Large intestine (tissue), 3 donors: Measurements from ENCODE around the gene INSIG2. TPM values are rescaled to one million over a fixed set of nuclear protein-coding genes. Genes with fewer than 3 reads are reported as not detected.
A peak's percentile ranks its signal among the peaks of the same experiment; 100 is the strongest.

ENCODE experiments used
- DNase-seq, 2 donors: peaks; one replicate each; pipeline versions ENCODE4 v3.0.0 to v3.0.0-alpha.2; 2013
- H3K27ac ChIP-seq: one replicate; pipeline ENCODE4 v1.5.1; 2013; ENCODE audit warnings: low read length
- H3K27me3 ChIP-seq: 2 replicates; pipeline ENCODE4 v1.6.1; 2013; ENCODE audit warnings: low read length; ENCODE audit not compliant: control insufficient read depth, insufficient read depth
- H3K36me3 ChIP-seq: 2 replicates; pipeline ENCODE4 v1.6.1; 2013; ENCODE audit warnings: low read length; ENCODE audit not compliant: control insufficient read depth, insufficient read depth
- H3K4me1 ChIP-seq: one replicate; pipeline ENCODE4 v1.6.1; 2013; ENCODE audit warnings: low read length; ENCODE audit not compliant: control insufficient read depth, insufficient read depth
- H3K4me3 ChIP-seq: one replicate; pipeline ENCODE4 v1.5.1; 2013; ENCODE audit warnings: low read length
- H3K9me3 ChIP-seq: one replicate; pipeline ENCODE4 v1.6.1; 2013; ENCODE audit warnings: mild to moderate bottlenecking, low read depth, low read length, moderate library complexity; ENCODE audit not compliant: control insufficient read depth
- WGBS: methylation state at CpG from one replicate; pipeline ENCODE4 v1.1.5; 2013; ENCODE audit warnings: low lambda C conversion rate; ENCODE audit not compliant: insufficient coverage; 5-methylcytosine and 5-hydroxymethylcytosine counted together
- polyA plus RNA-seq: library from polyadenylated mRNA; unstranded; fragments of 120-200 nt; gene quantifications from one replicate; pipeline ENCODE4 v1.2.1, GENCODE V29; 2013

INSIG2 gene
- polyA plus RNA-seq, 1 donor = 30.0 TPM

DNA sequence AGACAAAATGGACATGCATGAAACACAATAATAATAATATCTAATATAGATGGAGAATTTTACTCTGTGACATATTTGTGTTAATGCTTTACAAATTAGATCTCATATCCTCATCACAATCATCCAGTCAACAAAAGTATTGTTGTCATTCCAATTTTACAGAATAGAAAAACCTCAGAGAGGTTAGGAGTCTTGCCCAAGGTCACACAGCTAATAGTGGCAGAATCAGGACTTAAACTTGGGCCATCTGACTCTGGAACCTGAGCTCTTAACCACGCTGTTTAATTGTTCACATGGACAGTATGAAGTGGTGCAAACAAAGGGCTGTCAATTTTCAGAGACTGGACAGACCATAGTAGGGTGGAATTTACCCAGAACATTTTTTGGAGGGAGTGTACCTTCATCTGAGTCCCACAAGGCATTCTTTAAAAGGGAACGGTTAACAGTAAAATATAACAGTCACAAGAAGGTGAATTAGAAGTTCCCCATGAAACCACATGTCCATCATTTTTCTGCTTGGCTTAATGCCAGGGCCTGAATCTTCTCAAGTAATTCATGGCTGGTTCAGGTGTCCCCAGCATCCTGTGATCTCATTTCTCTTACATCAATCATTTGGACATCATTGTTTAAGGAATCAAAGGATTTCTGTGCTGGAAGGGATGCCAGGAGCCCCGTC is 39.0 kb upstream of the INSIG2 start:
- Histone ChIP-seq H3K36me3 (no peaks in the 10 kb centered on the region), H3K27ac (no peak overlapping the region), H3K9me3 (no peaks in the 10 kb centered on the region), H3K4me3 (no peak overlapping the region), H3K27me3 (peaks cover 5% of the 10 kb centered on the region), H3K4me1 (no peaks in the 10 kb centered on the region)
- no peak for DNase-seq
- WGBS = 67% methylated on average over 1 of the region's 3 CpGs

DNA sequence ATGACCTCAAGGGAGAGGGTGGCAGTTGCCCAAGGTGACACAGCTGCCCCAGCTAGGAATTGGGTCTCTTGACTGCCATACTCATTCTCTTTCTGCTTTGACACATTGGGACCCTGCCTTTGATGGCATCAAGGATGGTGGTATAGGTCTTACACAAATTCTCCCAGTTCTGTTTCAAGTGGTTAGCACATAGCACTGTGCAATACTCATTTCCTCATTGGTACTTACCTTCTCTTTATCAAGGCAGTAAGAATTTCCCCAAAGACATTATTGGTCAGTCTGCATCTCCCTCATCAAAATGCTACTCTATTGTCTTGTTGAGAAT is 38.5 kb upstream of the INSIG2 start:
- H3K36me3 ChIP-seq = no peaks in the 10 kb centered on the region
- peaks cover 2% of the 10 kb centered on the region for H3K27me3 ChIP-seq
- no peak overlapping the region for H3K4me3 ChIP-seq
- no peaks in the 10 kb centered on the region for H3K4me1 ChIP-seq
- H3K9me3 ChIP-seq = no peaks in the 10 kb centered on the region
- no peak for DNase-seq
- no peak overlapping the region for H3K27ac ChIP-seq

DNA sequence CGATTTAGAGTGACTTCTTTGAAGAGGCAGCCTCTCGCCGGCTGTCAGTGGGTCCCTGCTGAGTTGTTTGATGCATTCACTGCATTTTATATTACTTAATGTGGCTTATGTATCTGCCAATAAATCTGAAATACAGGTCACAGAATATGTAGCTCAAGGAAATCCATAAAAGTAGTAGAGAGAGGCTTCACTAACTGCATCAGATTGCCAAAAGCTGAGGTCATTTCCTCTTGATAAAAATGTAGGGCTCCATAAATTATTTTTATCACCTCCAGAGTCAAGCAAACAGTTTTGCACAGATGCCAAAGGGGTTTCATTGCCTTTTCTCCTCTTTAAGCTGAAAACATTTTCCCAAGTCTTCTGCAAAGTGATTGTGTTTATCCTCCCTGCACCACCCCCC is 37.9 kb upstream of the INSIG2 start:
- Histone ChIP-seq H3K9me3 (no peaks in the 10 kb centered on the region), H3K27ac (no peak overlapping the region), H3K27me3 (peaks cover 2% of the 10 kb centered on the region), H3K4me1 (no peaks in the 10 kb centered on the region), H3K36me3 (no peaks in the 10 kb centered on the region), H3K4me3 (no peak overlapping the region)
- no peak for DNase-seq
- WGBS = 50% methylated on average over 1 of the region's 3 CpGs

DNA sequence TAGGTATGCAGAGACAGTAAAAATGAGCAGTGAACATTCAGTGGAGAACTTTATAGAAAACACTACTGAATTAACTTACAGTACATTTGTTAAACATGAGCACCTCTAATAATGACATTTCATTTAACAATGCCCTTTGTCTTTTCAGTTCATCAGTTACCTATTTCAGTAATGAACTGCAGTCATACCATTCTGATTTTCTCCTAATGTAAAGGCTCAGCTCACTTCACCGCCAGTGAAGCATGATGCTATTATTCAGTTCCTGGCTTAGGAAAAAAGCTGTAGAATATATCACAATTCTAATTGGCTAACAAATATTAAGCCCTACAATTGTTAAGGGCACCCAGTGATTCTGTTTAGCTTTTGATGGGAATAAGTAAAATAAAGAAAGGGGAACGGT is 37.3 kb upstream of the INSIG2 start:
- Histone ChIP-seq H3K4me3 (no peak overlapping the region), H3K4me1 (peaks cover 3% of the 10 kb centered on the region), H3K27ac (no peak overlapping the region), H3K36me3 (no peaks in the 10 kb centered on the region), H3K9me3 (no peaks in the 10 kb centered on the region), H3K27me3 (no peaks in the 10 kb centered on the region)
- DNase-seq = no peak
- 79% methylated on average over 2 of the region's 2 CpGs for WGBS

DNA sequence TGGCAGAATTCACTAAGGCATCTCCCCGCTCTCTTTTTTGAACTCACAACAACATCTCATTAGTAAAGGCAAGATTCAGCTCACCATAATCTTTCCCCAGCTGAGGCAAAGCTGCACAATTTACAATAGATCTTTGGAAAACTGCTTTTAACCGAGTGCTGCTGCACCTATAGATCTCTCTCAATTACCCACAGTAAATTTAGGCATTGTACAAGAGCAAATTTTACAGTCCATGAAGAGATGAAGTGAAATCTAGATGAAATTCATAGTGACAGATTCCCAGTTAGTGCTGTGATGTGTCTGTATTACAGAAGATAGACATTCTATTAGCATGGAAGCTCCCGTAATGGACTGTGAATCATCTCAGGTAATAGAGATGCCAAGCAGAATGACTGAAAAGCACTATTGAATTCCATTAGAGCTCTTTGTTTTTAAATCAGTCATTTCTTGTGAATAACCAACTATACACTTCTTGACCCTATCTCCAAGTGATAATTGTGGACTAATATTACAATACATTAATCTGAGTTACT is 36.4 kb upstream of the INSIG2 start:
- no peaks in the 10 kb centered on the region for H3K36me3 ChIP-seq
- DNase-seq = no peak
- no peaks in the 10 kb centered on the region for H3K27me3 ChIP-seq
- peaks cover 4% of the 10 kb centered on the region for H3K4me1 ChIP-seq
- no peaks in the 10 kb centered on the region for H3K9me3 ChIP-seq
- H3K27ac ChIP-seq = no peak overlapping the region
- no peak overlapping the region for H3K4me3 ChIP-seq
- 100% methylated on average over 2 of the region's 3 CpGs for WGBS

DNA sequence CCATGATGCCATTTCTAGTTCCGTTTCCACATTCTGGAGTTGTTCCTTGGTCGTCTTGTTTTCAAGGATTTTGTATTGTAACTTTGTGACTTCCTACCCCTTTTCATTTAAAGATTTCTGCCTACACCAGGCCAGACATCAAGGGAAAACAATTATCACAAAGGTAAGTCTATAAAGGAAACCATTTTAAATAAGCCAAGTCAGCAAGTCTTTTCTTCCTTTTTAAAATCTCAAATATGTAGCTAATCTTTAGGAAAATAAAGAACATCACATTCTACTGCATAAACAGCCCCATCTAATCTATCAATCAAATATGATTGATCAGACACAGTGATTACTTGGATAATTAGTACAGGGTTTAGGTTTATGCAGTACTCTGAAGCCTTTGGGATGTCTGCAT is 35.8 kb upstream of the INSIG2 start:
- Histone ChIP-seq H3K27me3 (no peaks in the 10 kb centered on the region), H3K4me1 (peaks cover 4% of the 10 kb centered on the region), H3K9me3 (no peaks in the 10 kb centered on the region), H3K27ac (no peak overlapping the region), H3K4me3 (no peak overlapping the region), H3K36me3 (no peaks in the 10 kb centered on the region)
- DNase-seq = no peak
- no CpG with 5 or more reads among the region's 2 CpGs for WGBS

DNA sequence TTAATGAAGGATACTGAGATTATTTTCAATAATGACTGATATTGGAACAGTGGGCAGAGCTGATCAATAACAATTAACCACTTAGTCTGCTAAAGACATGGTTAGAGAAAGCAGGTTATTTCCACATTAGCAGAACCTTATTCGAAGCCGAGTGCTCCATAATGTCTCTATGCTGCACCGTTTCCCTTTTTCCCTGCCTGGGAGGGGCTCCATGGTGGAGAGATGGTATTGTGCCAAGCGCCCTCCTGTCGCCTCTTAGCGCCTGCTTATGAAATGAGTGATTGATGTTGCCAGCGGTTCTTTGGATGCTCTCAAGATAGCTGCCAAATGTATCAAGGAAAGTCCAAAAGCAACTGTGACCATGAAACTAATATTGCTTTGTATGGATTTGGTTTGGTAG is 34.6 kb upstream of the INSIG2 start:
- no peak overlapping the region for H3K4me3 ChIP-seq
- no peak for DNase-seq
- H3K9me3 ChIP-seq = no peaks in the 10 kb centered on the region
- WGBS = no CpG with 5 or more reads among the region's 7 CpGs
- peaks cover 4% of the 10 kb centered on the region for H3K4me1 ChIP-seq
- H3K27me3 ChIP-seq = no peaks in the 10 kb centered on the region
- no peaks in the 10 kb centered on the region for H3K36me3 ChIP-seq
- H3K27ac ChIP-seq = no peak overlapping the region

DNA sequence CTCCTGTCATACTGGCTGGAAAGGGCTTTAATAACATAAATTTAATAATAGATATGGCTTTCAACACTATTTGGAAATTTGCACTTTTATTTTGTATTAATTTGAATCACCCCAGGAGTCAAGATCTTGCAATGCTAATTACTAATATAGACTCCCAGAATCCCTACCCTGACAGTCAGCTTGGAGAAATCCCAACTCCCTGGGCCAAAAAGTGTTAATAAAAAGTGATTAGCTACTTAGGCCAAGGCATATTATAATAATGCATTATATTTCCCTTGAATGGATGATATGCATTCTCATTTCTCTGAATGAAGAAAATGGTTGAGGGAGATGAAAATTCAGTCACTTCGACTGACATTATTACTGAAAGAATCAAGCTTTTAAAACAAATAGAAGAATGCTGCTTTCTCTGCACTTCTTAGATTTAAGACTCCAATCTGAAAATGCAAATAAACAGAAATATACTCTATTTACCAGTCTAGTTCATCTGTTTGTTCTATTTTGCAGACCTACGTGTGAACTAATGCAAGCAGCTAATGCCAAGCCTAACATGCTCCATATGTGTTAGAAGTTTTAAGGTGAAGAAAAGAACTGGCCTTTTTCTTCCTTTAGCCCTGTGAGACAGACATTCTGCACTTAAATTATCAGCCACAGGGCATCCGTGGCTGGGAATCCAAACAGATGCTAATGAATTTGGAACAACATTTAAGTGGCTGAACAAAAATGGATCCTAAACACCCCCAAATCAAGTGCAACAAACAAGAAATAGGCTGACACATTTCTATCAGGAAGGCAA is 33.9 kb upstream of the INSIG2 start:
- H3K27ac ChIP-seq = no peak overlapping the region
- H3K4me1 ChIP-seq = peaks cover 4% of the 10 kb centered on the region
- H3K27me3 ChIP-seq = no peaks in the 10 kb centered on the region
- H3K9me3 ChIP-seq = no peaks in the 10 kb centered on the region
- no peak for DNase-seq
- 100% methylated on average over 1 of the region's 3 CpGs for WGBS
- H3K4me3 ChIP-seq = no peak overlapping the region
- no peaks in the 10 kb centered on the region for H3K36me3 ChIP-seq

DNA sequence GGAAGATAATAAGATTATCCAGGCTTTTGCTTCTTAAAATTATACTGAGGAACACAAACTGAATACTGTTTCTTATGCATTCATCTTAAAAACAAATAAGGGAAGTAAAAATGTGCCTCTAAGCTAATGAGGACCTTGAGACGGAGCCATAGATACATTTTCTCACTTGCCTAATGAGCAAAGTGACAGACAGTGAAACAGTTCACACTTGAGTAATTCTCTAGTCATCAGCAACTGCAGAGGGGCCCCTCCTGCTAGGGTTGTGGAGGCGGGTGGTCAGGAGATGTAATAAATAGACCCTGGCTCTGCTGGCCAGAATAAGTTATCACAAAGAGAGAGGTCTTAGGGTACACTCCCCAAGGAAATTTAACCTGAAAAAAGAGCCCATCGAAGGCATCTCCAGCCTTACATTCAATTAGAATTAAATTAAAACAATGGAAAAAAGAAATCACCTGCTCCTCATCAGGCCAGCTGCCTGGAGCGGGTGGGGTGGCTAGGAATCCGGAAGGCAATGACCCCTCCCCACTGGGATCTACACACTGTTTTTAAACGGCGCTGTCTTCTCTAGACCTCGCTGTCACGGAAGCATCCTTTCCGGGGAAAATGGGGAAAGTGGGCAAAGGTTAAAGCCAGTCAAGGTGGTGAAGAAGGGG is 32.6 kb upstream of the INSIG2 start:
- no peak for DNase-seq
- Histone ChIP-seq H3K4me1 (peaks cover 4% of the 10 kb centered on the region), H3K27ac (no peak overlapping the region), H3K4me3 (no peak overlapping the region), H3K9me3 (no peaks in the 10 kb centered on the region), H3K36me3 (no peaks in the 10 kb centered on the region), H3K27me3 (no peaks in the 10 kb centered on the region)
- no CpG with 5 or more reads among the region's 10 CpGs for WGBS

DNA sequence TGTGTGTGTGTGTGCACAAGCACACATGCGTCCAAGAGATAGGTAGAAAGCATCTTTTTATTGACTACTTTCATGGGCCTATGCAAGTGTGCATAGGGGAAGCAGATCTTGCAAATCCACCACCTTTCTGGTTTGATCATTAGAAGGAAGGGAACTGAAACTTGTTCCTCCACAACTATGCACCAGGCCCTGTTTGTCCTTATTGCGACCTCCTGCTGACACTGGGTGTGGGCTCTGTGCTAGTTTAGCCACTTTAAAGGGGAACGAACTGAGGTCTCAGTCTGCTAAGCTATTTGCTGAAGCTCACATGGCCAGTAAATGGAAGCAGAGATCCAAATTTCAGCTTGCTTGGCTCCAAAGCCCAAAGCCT is 32.1 kb upstream of the INSIG2 start:
- H3K4me1 ChIP-seq = peaks cover 4% of the 10 kb centered on the region
- H3K36me3 ChIP-seq = no peaks in the 10 kb centered on the region
- no CpG with 5 or more reads among the region's 3 CpGs for WGBS
- H3K9me3 ChIP-seq = no peaks in the 10 kb centered on the region
- H3K4me3 ChIP-seq = no peak overlapping the region
- H3K27me3 ChIP-seq = no peaks in the 10 kb centered on the region
- peak in 1 of 2 donors; percentile 16 for DNase-seq
- no peak overlapping the region for H3K27ac ChIP-seq
